DMS114 treated with DMSO at 0.1 percent for 48 hours (cell line): Measurements from ENCODE around the gene PRSS38.
"Not testable (repeated sequence)": the region's sequence is repeated elsewhere in the genome, so short reads cannot be mapped to it uniquely, and the experiment has no call there.

Experiments used
- DNase-seq: peaks from one replicate; lab custom pipeline; 2025; ENCODE audit not compliant: unreplicated experiment; lab: John Stamatoyannopoulos, UW

PRSS38 gene

GRCh38 chr1:227838181-227838580 is 22.7 kb downstream of the PRSS38 start:
- DNase-seq: no peak

GRCh38 chr1:227841096-227841495 is 25.6 kb downstream of the PRSS38 start:
- no peak for DNase-seq

GRCh38 chr1:227844320-227845146 is 29.1 kb downstream of the PRSS38 start:
- no peak for DNase-seq

- DNase-seq: no peak
These were observed 29.6 kb downstream of the PRSS38 start for GRCh38 chr1:227845147-227845458.

- DNase-seq: no peak
These were observed 30.0 kb downstream of the PRSS38 start for GRCh38 chr1:227845519-227845918.

- no peak for DNase-seq
These were observed 30.9 kb downstream of the PRSS38 start for GRCh38 chr1:227846265-227846858.

- DNase-seq: not testable (repeated sequence)
These were observed 31.6 kb downstream of the PRSS38 start for GRCh38 chr1:227847046-227847445.

GRCh38 chr1:227848430-227848932 is 33.0 kb downstream of the PRSS38 start:
- no peak for DNase-seq

- DNase-seq: no peak
These were observed 33.8 kb downstream of the PRSS38 start for GRCh38 chr1:227849251-227849650.

GRCh38 chr1:227854189-227854588 is 38.7 kb downstream of the PRSS38 start:
- DNase-seq: no peak

GRCh38 chr1:227855687-227856086 is 40.2 kb downstream of the PRSS38 start:
- DNase-seq: no peak

- no peak for DNase-seq
These were observed 40.8 kb downstream of the PRSS38 start for GRCh38 chr1:227856147-227856858.

GRCh38 chr1:227864882-227865281 is 49.4 kb downstream of the PRSS38 start:
- DNase-seq: no peak

- DNase-seq: no peak
These were observed 53.9 kb downstream of the PRSS38 start for GRCh38 chr1:227869279-227869842.

- no peak for DNase-seq
These were observed 54.4 kb downstream of the PRSS38 start for GRCh38 chr1:227869851-227870305.

- DNase-seq: no peak
These were observed 54.9 kb downstream of the PRSS38 start for GRCh38 chr1:227870366-227870765.

GRCh38 chr1:227871892-227872291 is 56.4 kb downstream of the PRSS38 start:
- not testable (repeated sequence) for DNase-seq

GRCh38 chr1:227877810-227878209 is 62.3 kb downstream of the PRSS38 start:
- not testable (repeated sequence) for DNase-seq

GRCh38 chr1:227880342-227880924 is 65.0 kb downstream of the PRSS38 start:
- no peak for DNase-seq

- DNase-seq: no peak
These were observed 67.6 kb downstream of the PRSS38 start for GRCh38 chr1:227883073-227883520.
